C4-2B (cell line): ENCODE results near the gene SYNDIG1.

Source experiments
- H3K27ac ChIP-seq: fragments of 450-650 bp; 2 replicates; pipeline ENCODE4 v1.5.1; 2017
- CTCF ChIP-seq: fragments of 450-650 bp; conservative IDR thresholded peaks from 2 replicates; pipeline ENCODE4 v1.5.1; 2017; ENCODE audit warnings: mild to moderate bottlenecking
- ZFX ChIP-seq: fragments of 450-650 bp; IDR thresholded peaks from 2 replicates; pipeline ENCODE4 v1.6.1; 2017

SYNDIG1 gene

DNA sequence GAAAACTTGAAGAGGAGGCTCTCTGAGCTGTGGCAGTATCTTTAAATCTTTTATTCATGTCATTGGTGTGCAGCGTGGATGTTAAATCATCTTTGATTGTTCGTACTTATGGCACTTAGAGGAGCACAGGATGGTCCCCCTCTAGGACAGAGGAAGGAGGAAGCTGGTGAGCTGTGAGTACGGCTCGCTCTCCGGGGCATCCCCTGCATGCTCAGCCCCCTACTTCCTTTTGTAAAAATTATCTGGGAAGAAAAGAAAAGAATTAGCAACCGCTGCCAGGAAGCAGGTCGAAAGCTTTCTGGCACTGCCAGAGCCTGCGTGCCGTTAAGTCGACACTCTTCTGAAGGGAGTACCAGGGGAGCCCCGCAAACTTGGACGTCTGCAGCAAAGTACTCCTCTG is 158.5 kb downstream of the SYNDIG1 start:
- TF ChIP-seq CTCF (no peak), ZFX (no peak)
- H3K27ac ChIP-seq, result no peak overlapping the region

DNA sequence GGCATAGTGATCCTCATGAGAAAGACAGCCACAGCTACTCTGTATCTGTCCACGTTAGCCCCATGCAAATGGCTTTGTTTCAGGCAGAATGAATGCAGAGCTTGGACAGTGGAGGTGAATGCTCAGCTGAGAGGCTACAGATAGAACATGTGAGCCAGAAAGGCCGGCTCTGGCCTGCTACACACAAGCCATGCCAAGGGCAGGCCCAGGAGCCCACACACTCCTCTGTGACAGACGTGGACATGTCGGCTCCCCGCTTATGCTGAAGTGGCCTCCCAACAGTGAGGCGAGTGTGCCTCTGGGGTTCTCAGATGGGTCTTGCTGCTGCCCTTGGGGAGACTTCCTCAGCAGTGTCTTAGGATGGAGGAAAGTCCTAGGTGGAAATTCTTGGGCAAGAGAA is 159.6 kb downstream of the SYNDIG1 start:
- TF ChIP-seq CTCF (no peak), ZFX (no peak)
- H3K27ac ChIP-seq, result peak overlapping the region; percentile 38

DNA sequence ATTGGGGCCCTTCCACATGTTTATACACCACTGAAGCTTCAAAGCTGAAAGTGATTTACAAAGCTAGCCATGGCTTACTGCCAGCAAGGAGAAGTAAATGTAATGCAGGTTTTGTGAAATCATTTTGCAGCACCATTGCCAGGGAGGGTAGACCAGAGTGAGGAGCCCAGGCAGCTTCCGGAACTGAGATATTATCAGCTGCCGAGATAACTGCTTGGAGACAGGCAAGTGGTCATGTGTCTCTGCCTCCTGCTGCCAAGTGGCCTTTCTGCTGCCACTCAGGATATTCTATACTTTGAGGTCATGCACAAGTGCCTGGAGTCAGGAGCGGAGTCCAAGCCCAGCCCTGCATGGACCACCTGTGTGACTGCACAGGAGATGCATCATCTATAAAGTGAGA is 160.2 kb downstream of the SYNDIG1 start:
- no peak for TF ChIP-seq ZFX
- TF ChIP-seq CTCF, result no peak
- H3K27ac ChIP-seq, result peak overlapping the region; percentile 38

DNA sequence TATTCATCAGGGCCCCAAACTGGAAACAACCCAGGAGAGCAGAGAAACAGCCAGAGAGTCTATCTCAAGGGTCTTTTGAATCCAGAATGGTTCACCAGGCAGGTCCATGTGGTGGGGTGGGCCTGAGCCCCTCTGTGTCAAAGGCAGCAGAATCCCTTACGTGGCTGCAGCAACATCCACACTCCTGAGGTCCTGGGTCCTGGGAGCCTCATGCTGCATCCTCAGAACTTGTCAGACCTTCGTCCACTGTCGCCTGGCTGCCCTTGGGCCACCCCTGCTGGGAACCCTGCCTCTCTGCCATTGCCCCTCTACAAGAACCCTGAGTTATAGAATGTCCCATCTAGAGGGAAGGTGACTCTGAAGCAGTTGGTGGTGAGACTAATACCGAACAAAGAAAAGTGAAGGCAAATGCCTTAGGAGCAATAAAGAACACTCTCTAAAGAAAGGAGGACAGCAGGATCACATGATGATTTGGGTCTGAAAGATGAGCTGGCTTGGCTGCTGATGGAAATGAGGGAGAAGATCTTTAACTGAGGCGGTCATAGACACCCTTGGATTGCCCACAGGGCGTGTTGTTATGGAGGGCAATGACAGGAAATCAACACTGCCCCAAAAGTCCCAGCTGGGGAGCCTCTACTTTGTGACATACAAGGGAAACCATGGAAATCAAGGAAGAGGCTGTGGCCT is 161.2 kb downstream of the SYNDIG1 start:
- no peak overlapping the region for H3K27ac ChIP-seq
- TF ChIP-seq CTCF, result no peak
- no peak for TF ChIP-seq ZFX

- no peak overlapping the region for H3K27ac ChIP-seq
- no peak for TF ChIP-seq CTCF
- TF ChIP-seq ZFX, result no peak
Measured at GRCh38 chr20:24631173-24631505, 161.7 kb downstream of the SYNDIG1 start.

DNA sequence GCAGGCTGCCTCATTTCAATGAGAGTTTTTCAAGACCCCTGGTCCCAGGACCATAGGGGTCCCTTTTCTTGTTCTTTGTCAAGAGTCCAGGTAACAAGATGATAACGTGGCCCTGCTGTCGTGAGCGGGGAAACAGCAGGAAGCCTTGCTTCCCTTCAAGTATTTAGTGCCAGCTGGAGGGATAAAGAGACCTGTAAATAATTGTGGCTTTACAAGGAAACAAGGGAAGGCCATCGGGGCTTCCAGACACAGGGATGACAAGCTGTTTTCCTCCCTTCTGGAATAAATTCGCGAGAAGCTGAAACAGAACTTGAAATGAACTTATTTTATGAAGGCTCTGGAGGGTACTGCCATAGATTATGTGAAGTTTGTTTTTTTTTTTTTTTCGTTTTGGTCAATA is 163.2 kb downstream of the SYNDIG1 start:
- no peak overlapping the region for H3K27ac ChIP-seq
- no peak for TF ChIP-seq ZFX
- no peak for TF ChIP-seq CTCF

DNA sequence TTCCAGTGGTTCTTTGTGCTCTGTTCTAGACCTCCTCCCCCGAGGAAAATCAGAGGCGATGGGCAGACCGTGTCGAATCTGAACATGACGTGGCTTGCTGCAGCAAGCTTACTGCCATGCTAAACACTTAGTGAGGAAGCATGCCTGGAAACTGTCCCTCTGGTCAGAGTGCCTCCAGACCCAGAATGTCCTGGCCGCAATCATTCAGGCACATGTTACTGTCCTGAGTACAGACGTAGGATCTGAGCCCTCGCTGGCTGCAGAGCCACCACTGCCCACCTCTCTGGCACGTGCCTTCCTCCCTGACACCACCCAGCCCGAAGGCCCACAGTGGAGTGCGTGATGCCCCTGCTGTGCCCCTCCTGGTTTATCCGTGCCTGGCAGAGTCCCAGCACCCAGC is 163.6 kb downstream of the SYNDIG1 start:
- TF ChIP-seq ZFX (no peak), CTCF (no peak)
- no peak overlapping the region for H3K27ac ChIP-seq
